22Rv1 (cell line): ENCODE measurements around the gene PSMB8.
A peak's percentile ranks its signal among the peaks of the same experiment; 100 is the strongest.
"Not testable (repeated sequence)": the region's sequence is repeated elsewhere in the genome, so short reads cannot be mapped to it uniquely, and the experiment has no call there.

Experiments
- H3K27ac ChIP-seq: fragments of 450-650 bp; 2 replicates; pipeline ENCODE4 v1.5.1; 2017
- CTCF ChIP-seq: fragments of 450-650 bp; IDR thresholded peaks from 2 replicates; pipeline ENCODE4 v1.5.1; 2017; ENCODE audit warnings: mild to moderate bottlenecking
- ZFX ChIP-seq: fragments of 450-650 bp; IDR thresholded peaks from 2 replicates; pipeline ENCODE4 v1.6.1; 2017; ENCODE audit warnings: antibody characterized with exemption, borderline replicate concordance

The PSMB8 gene

GRCh38 chr6:32885698-32886286 is 41.9 kb upstream of the PSMB8 start:
- peak; percentile 77 for TF ChIP-seq CTCF
- TF ChIP-seq ZFX, result no peak
- 0 out of 2 replicates have a peak overlapping the region, but pooled peaks have one; percentile 36 for H3K27ac ChIP-seq

- H3K27ac ChIP-seq, result no peak overlapping the region
Observed at GRCh38 chr6:32883789-32884188, 39.9 kb upstream of the PSMB8 start.

GRCh38 chr6:32882879-32883250 is 39.0 kb upstream of the PSMB8 start:
- no peak overlapping the region for H3K27ac ChIP-seq
- TF ChIP-seq ZFX (no peak), CTCF (no peak)

More at GRCh38 chr6:32883789-32884188, 39.9 kb upstream of the PSMB8 start:
- TF ChIP-seq ZFX (no peak), CTCF (no peak)

GRCh38 chr6:32880962-32881361 is 37.1 kb upstream of the PSMB8 start:
- not testable (repeated sequence) for H3K27ac ChIP-seq

GRCh38 chr6:32879691-32880090 is 35.8 kb upstream of the PSMB8 start:
- TF ChIP-seq ZFX, result no peak
- TF ChIP-seq CTCF, result no peak
- H3K27ac ChIP-seq, result no peak overlapping the region

GRCh38 chr6:32876603-32877002 is 32.8 kb upstream of the PSMB8 start:
- TF ChIP-seq ZFX (no peak), CTCF (no peak)

GRCh38 chr6:32873947-32874346 is 30.1 kb upstream of the PSMB8 start:
- not testable (repeated sequence) for H3K27ac ChIP-seq

More at GRCh38 chr6:32876603-32877002, 32.8 kb upstream of the PSMB8 start:
- H3K27ac ChIP-seq, result no peak overlapping the region

- TF ChIP-seq CTCF (peak; percentile 87), ZFX (no peak)
- H3K27ac ChIP-seq, result no peak overlapping the region
Observed at GRCh38 chr6:32868257-32868788, 24.5 kb upstream of the PSMB8 start.
